KBM-7 (cell line): ENCODE results near the gene FAM168A.
"Not testable (repeated sequence)": the region's sequence is repeated elsewhere in the genome, so short reads cannot be mapped to it uniquely, and the experiment has no call there.

Experiments
- DNase-seq: peaks from one replicate; pipeline ENCODE4 v3.0.0-alpha.2; 2015
- in situ Hi-C: fragments of 300-500 bp; cut with MboI; formaldehyde crosslinking; loops from 2 replicates; pipeline ENCODE4 v1.14.3; 2020; ENCODE audit warnings: low sequenced_read_pairs, low pct_unique_long_range_greater_than_20kb, mixed read lengths

Gene FAM168A

DNA sequence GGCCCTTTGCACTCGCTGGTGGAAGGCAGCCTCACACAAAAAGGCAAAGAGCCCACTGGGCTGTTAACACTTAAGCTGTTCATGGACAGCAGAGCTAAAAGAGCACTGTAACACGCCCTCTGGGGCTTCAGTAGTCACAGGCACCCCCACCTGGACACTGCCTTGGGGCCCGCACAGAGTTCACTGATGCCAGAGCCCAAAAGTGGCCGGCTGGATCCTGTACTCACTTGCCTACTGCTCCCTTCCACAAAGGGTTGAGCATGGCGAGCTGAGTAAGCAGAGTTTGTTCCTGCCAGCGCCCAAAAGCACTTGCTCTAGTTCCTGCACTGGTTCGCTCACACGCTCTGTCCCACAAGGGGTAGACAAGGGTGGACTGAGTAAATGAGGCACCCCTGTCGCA lies 142.9 kb downstream of the FAM168A start:
- in situ Hi-C loops: no loop called here
- no peak for DNase-seq

DNA sequence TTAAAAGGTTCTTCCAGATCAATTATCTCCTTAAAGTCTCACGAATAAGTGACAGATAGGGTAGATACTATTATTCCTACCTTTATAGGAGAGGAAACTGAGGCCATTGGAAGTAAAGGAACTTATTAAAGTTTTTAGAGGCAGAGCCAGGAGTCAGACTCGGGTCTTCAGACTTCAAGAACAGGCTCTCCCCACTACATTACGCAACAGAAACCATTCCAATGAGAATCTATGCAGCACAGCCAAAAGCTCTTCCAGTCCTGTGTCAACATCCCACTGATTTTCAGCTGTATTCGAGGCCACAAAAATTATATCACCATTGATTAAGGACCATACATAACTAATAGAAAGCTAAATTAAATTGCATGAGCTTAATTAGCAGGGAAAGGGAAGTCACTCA lies 144.3 kb downstream of the FAM168A start:
- DNase-seq: no peak
- in situ Hi-C loops: no loop called here

DNA sequence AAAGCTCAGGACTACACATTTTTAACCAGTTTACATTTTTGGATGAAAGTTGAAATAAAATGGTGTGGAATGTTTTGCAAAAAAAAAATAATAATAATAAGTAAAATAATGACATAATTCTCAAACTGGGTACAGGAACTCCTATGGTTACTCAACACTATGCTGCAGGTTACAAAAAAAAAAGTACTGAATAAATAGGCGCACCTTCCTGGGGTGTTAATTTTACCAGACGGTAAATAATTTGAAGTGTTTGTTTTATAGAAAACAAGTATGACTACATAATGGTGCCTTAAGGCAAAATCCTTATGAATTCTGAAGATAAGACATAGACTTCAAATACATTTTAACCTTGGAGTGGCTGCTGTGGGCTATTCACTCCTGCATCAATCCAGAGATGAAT lies 145.2 kb downstream of the FAM168A start:
- in situ Hi-C loops: no loop called here
- no peak for DNase-seq

- in situ Hi-C loops: no loop called here
- no peak for DNase-seq
Measured at GRCh38 chr11:73451896-73452295, 146.0 kb downstream of the FAM168A start.

DNA sequence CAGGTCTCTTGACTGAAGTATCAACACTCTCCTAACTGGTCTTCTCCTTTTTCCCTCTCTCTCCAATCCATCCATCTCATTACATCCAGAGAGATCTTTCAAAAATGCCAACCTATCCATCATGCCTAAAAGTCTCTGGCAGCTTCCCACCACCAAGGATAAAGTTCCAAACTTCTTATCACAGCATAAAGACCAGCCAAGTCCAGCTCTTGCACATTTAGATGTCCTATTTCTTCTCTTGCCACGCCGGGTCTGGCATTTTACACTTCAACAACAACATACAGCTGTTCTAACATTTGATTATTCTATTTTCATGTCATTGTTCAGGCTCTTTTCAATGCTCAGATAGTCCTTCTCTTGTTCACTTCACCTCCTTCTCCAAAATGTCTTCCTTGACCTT lies 151.1 kb downstream of the FAM168A start:
- in situ Hi-C loops: no loop called here
- DNase-seq: no peak

GRCh38 chr11:73445980-73446379 lies 151.9 kb downstream of the FAM168A start:
- no peak for DNase-seq
- in situ Hi-C loops: no loop called here

DNA sequence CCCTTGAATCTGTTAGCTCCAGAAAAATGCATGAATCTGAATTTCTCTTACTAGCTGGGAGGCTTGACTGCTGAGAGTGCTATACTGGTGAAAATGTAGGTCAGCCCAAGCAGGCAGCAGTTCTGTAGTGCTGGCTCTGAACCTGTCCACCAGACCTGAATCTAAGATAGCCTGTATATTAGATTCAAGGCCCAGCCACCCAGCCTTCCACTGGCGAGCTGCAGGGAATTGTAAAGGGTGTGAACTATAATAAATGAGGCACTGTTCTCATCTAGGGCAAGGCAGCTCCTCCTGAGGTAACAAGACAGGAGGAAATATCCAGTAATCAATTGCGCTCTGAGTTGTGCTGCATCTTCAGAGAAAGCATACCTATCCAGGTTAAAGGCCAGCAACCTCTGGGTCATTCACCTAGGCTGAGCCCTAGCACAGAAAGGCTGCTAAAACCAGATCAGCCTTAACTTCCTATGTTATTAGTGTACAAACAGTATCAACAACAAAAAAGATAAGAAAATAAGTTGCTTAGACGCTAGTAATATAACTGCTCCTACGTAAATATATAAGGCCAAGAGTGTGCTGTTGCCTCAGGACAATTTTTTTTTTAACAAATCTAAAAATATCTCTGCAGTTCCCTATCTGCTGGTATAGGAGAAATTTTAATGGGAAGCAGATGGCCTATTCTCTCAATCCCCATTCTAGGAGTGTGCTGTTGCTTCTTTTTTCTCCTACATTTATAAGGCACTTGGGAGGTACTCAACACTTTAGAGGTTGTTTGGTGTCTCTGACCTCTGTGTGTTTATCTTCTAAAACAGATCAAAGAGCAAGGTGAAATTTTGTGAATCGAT lies 158.7 kb downstream of the FAM168A start:
- no peak for DNase-seq
- in situ Hi-C loops: no loop called here

- in situ Hi-C loops, DNase-seq: not testable (repeated sequence)
Measured at GRCh38 chr11:73436859-73437258, 161.1 kb downstream of the FAM168A start.

DNA sequence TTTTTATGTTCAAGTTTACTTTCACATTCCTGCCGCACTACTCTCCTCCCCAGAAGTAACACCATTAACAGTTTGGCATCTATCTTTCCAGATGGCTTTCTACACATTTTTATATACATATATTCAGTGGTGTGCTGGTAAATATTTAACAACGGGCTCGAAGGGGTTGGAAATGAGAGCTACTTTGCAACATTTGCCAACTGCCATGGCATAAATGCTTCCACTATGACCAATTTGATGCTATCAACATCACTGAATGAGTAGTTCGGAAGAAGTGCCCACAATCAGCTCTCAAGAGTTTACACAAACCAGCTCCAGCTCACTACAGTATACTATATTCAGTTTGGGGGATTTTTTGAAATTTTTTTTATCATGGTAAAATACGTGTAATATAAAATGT lies 166.5 kb downstream of the FAM168A start:
- DNase-seq: no peak
- in situ Hi-C loops: no loop called here

- in situ Hi-C loops: no loop called here
- no peak for DNase-seq
Measured at GRCh38 chr11:73430326-73430725, 167.6 kb downstream of the FAM168A start.

DNA sequence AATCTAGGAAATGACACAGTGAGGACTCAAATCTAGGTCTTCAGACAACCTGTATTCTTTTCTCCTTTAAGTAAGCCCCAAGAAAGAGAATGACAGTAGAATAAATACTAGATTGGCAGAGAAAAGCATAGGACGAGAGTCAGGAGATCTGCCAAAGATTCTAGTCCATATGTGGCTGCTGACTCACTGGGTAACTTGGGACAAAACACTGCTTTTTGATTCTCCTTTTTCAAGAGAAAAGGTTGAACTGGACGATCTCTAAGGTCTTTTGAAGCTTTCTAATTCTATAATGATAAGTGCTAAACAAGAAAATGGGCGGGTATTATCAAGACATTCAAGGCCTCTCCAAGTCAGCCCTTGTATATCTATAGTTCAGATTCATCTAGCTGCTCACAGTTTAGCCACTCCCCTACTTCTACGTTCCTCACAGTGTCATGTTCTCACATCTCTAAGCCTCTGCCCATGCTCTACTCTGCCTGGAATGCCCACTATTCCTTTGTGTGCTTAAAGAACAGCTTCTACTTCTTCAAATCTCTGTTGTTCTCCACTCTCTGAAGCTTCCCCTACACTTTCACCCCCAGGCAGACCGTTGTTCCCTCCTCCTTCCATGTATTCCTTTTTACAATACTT lies 168.7 kb downstream of the FAM168A start:
- in situ Hi-C loops: no loop called here
- no peak for DNase-seq

DNA sequence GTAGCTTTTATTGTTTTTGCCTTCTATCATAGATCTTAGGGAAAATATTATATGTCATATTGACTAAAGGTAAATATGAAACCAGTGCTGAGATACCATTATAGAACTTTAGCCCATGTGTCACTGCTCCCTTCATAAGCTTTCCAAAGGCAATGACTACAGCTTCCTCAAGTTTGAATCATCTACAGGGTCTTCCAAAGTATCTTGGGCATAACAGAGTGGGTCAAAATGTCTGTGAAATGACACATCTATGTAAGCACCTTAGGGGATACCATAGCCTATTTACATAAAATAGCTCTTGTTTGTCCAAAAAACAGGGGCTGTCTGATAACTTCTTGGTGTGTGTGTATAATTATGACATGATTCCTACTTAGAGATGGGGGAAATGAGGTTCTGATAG lies 169.2 kb downstream of the FAM168A start:
- DNase-seq: no peak
- in situ Hi-C loops: no loop called here

DNA sequence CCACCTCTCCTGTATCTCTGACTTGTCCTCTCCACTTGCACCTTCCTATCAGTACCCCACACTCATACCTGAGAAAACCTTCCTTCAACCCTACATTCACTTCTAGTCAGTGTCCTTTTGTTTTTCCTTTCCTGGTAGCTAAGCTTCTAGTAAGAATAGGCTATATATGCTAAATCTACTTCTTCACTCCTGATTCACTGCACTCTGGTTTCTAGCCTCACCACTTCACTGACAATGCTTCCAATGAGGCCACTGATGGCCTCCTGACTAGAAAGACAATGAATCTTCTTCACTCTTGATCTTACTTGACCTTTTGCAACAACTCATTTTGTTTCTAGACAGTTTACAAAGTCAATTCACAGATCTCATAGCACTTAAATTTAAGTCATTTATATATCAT lies 169.7 kb downstream of the FAM168A start:
- in situ Hi-C loops: no loop called here
- no peak for DNase-seq

- in situ Hi-C loops: no loop called here
- DNase-seq: no peak
Measured at GRCh38 chr11:73426219-73426850, 171.6 kb downstream of the FAM168A start.

- peak; percentile 18 for DNase-seq
- in situ Hi-C loops: no loop called here
Measured at GRCh38 chr11:73425108-73425507, 172.8 kb downstream of the FAM168A start.

GRCh38 chr11:73423506-73423905 lies 174.4 kb downstream of the FAM168A start:
- in situ Hi-C loops: loop anchor here (25.0 kb wide), 1 partner anchor 239 kb away; no protein-coding TSS in a partner anchor
- no peak for DNase-seq

DNA sequence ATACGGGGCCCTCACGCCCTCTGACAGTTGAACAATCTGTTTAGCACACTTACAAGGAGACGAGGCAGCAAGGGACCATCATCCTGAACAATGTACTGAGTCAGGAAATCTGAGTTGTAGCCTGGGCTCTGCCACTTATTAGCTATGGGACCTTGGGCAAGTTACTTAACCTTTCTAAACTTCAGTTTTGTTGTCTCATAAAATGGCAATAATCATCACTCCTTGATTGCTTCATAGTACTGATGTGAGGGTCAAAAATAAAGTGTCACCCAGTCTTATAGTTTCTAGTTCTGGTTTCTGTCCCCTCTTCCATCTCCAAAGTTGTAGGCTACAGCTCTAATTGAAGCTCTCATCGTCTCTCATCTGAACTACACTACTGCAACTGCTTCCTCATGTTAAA lies 175.0 kb downstream of the FAM168A start:
- no peak for DNase-seq
- in situ Hi-C loops: loop anchor here (25.0 kb wide), 1 partner anchor 239 kb away; no protein-coding TSS in a partner anchor

GRCh38 chr11:73420136-73420535 lies 177.8 kb downstream of the FAM168A start:
- DNase-seq: no peak
- in situ Hi-C loops: loop anchor here (25.0 kb wide), 1 partner anchor 242 kb away; no protein-coding TSS in a partner anchor

GRCh38 chr11:73416786-73417185 lies 181.1 kb downstream of the FAM168A start:
- in situ Hi-C loops: loop anchor here (25.0 kb wide), 1 partner anchor 246 kb away; no protein-coding TSS in a partner anchor
- DNase-seq: no peak
